Trophoblast cell (in vitro differentiated cells and primary cell): ENCODE data around the gene USP44.

Source experiments
- DNase-seq, 2 donors: peaks; one replicate each; pipeline ENCODE4 v3.0.0-alpha.2; 2016
- H2AFZ ChIP-seq: 2 replicates; pipeline ENCODE4 v1.6.1; 2013; ENCODE audit warnings: low read length, moderate library complexity, mild to moderate bottlenecking; ENCODE audit not compliant: insufficient read depth, poor library complexity
- H2AK5ac ChIP-seq: 2 replicates; pipeline ENCODE4 v1.6.1; 2013; ENCODE audit warnings: mild to moderate bottlenecking, low read length
- H2BK120ac ChIP-seq: 2 replicates; pipeline ENCODE4 v1.6.1; 2013; ENCODE audit warnings: low read length, mild to moderate bottlenecking, moderate library complexity; ENCODE audit not compliant: insufficient read depth, poor library complexity
- H2BK12ac ChIP-seq: 2 replicates; pipeline ENCODE4 v1.6.1; 2013; ENCODE audit warnings: mild to moderate bottlenecking, low read length, moderate library complexity
- H2BK5ac ChIP-seq: 2 replicates; pipeline ENCODE4 v1.6.1; 2013; ENCODE audit warnings: low read length, low read depth, moderate library complexity, mild to moderate bottlenecking; ENCODE audit not compliant: poor library complexity
- H3K14ac ChIP-seq: 2 replicates; pipeline ENCODE4 v1.6.1; 2013; ENCODE audit warnings: mild to moderate bottlenecking, low read length
- H3K18ac ChIP-seq: 2 replicates; pipeline ENCODE4 v1.6.1; 2013; ENCODE audit warnings: mild to moderate bottlenecking, low read length
- H3K23ac ChIP-seq: 2 replicates; pipeline ENCODE4 v1.6.1; 2013; ENCODE audit warnings: low read length
- H3K27ac ChIP-seq: 2 replicates; pipeline ENCODE4 v1.5.1; 2013; ENCODE audit warnings: low read depth, mild to moderate bottlenecking, inconsistent platforms, low read length, moderate library complexity
- H3K27me3 ChIP-seq: 2 replicates; pipeline ENCODE4 v1.6.1; 2013; ENCODE audit warnings: inconsistent platforms, mild to moderate bottlenecking, low read length, moderate library complexity; ENCODE audit not compliant: insufficient read depth
- H3K36me3 ChIP-seq, 2 experiments: 1 replicate in 1 of 2; 2 replicates in 1 of 2; pipeline ENCODE4 v1.6.1; 2013; ENCODE audit warnings: low read length in 2 of 2, mild to moderate bottlenecking in 2 of 2, moderate library complexity in 1 of 2; ENCODE audit not compliant: insufficient read depth in 2 of 2, control insufficient read depth in 1 of 2
- H3K4ac ChIP-seq: 2 replicates; pipeline ENCODE4 v1.6.1; 2013; ENCODE audit warnings: low read depth, mild to moderate bottlenecking, low read length, moderate library complexity
- H3K4me1 ChIP-seq, 2 experiments: 1 replicate in 1 of 2; 2 replicates in 1 of 2; pipeline ENCODE4 v1.6.1; 2013; ENCODE audit warnings: low read length in 2 of 2, mild to moderate bottlenecking in 2 of 2, moderate library complexity in 1 of 2; ENCODE audit not compliant: insufficient read depth in 2 of 2, control insufficient read depth in 1 of 2
- H3K4me2 ChIP-seq: 2 replicates; pipeline ENCODE4 v1.6.1; 2013; ENCODE audit warnings: inconsistent platforms, mild to moderate bottlenecking, low read length, moderate library complexity
- H3K4me3 ChIP-seq: 2 replicates; pipeline ENCODE4 v1.5.1; 2013; ENCODE audit warnings: mild to moderate bottlenecking, low read depth, low read length, inconsistent platforms
- H3K79me1 ChIP-seq: one replicate; pipeline ENCODE4 v1.6.1; 2013; ENCODE audit warnings: low read length
- H3K79me2 ChIP-seq: 2 replicates; pipeline ENCODE4 v1.6.1; 2013; ENCODE audit warnings: low read length, mild to moderate bottlenecking; ENCODE audit not compliant: control insufficient read depth, insufficient read depth, poor library complexity
- H3K9ac ChIP-seq: 2 replicates; pipeline ENCODE4 v1.6.1; 2013; ENCODE audit warnings: mild to moderate bottlenecking, low read length
- H3K9me3 ChIP-seq: 2 replicates; pipeline ENCODE4 v1.6.1; 2013; ENCODE audit warnings: low read depth, mild to moderate bottlenecking, control low read depth, inconsistent platforms, low read length; ENCODE audit not compliant: insufficient read depth
- H4K12ac ChIP-seq: 2 replicates; pipeline ENCODE4 v1.6.1; 2013; ENCODE audit warnings: low read depth, mild to moderate bottlenecking, low read length, moderate library complexity
- H4K8ac ChIP-seq: 2 replicates; pipeline ENCODE4 v1.6.1; 2013; ENCODE audit warnings: low read depth, mild to moderate bottlenecking, low read length, moderate library complexity
- H4K91ac ChIP-seq: one replicate; pipeline ENCODE4 v1.6.1; 2013; ENCODE audit warnings: low read depth, mild to moderate bottlenecking, low read length, moderate library complexity
- WGBS: extraction: QIAGEN DNeasy Blood & Tissue Kit; methylation state at CpG from one replicate; pipeline ENCODE4 v1.1.7; 2013; ENCODE audit warnings: missing lambda C conversion rate; ENCODE audit not compliant: insufficient read length, insufficient coverage; ENCODE audit errors: extremely low coverage; 5-methylcytosine and 5-hydroxymethylcytosine counted together

USP44 gene

GRCh38 chr12:95529693-95530225 is 21.5 kb downstream of the USP44 start:
- no peak overlapping the region for H2BK12ac ChIP-seq
- no peak overlapping the region for H3K4me3 ChIP-seq
- no peak overlapping the region for H3K4me2 ChIP-seq
- H3K9me3 ChIP-seq: no peaks in the 10 kb centered on the region
- H3K18ac ChIP-seq: no peak overlapping the region
- no peak overlapping the region for H4K91ac ChIP-seq
- no peak overlapping the region for H3K4ac ChIP-seq
- H3K14ac ChIP-seq: no peak overlapping the region
- H3K27ac ChIP-seq: no peak overlapping the region
- H2AK5ac ChIP-seq: no peak overlapping the region
- H4K8ac ChIP-seq: no peak overlapping the region
- no CpG with 5 or more reads among the region's 4 CpGs for WGBS
- H2BK5ac ChIP-seq: no peak overlapping the region
- H3K36me3 ChIP-seq: no peaks in the 10 kb centered on the region
- no peak for DNase-seq
- H2AFZ ChIP-seq: no peak overlapping the region
- H3K79me2 ChIP-seq: no peaks in the 10 kb centered on the region
- H2BK120ac ChIP-seq: no peak overlapping the region
- H3K9ac ChIP-seq: no peak overlapping the region
- no peak overlapping the region for H3K23ac ChIP-seq
- H3K27me3 ChIP-seq: no peaks in the 10 kb centered on the region
- H3K4me1 ChIP-seq: no peaks in the 10 kb centered on the region
- H4K12ac ChIP-seq: no peak overlapping the region
- no peaks in the 10 kb centered on the region for H3K79me1 ChIP-seq

GRCh38 chr12:95528431-95528830 is 22.8 kb downstream of the USP44 start:
- Histone ChIP-seq H3K23ac (no peak overlapping the region), H3K14ac (no peak overlapping the region), H2BK12ac (no peak overlapping the region), H3K4me1 (no peaks in the 10 kb centered on the region), H3K4me2 (no peak overlapping the region), H4K91ac (no peak overlapping the region), H3K27ac (no peak overlapping the region), H2BK120ac (no peak overlapping the region), H3K36me3 (no peaks in the 10 kb centered on the region), H3K9me3 (no peaks in the 10 kb centered on the region), H4K12ac (no peak overlapping the region), H2BK5ac (no peak overlapping the region), H4K8ac (no peak overlapping the region), H3K9ac (no peak overlapping the region), H2AK5ac (no peak overlapping the region), H3K79me2 (no peaks in the 10 kb centered on the region), H3K4me3 (no peak overlapping the region), H3K79me1 (no peaks in the 10 kb centered on the region), H3K18ac (no peak overlapping the region), H3K4ac (no peak overlapping the region), H2AFZ (no peak overlapping the region), H3K27me3 (no peaks in the 10 kb centered on the region)
- no peak for DNase-seq
- no CpG with 5 or more reads among the region's 4 CpGs for WGBS

GRCh38 chr12:95522692-95523091 is 28.6 kb downstream of the USP44 start:
- Histone ChIP-seq H3K27ac (no peak overlapping the region), H3K4me3 (no peak overlapping the region), H3K9me3 (no peaks in the 10 kb centered on the region), H3K4me2 (no peak overlapping the region), H3K4ac (no peak overlapping the region), H3K79me2 (no peaks in the 10 kb centered on the region), H3K36me3 (no peaks in the 10 kb centered on the region), H2BK120ac (no peak overlapping the region), H4K8ac (no peak overlapping the region), H3K14ac (no peak overlapping the region), H4K12ac (no peak overlapping the region), H3K79me1 (no peaks in the 10 kb centered on the region), H3K23ac (no peak overlapping the region), H3K9ac (no peak overlapping the region), H2AK5ac (no peak overlapping the region), H4K91ac (no peak overlapping the region), H3K4me1 (no peaks in the 10 kb centered on the region), H2AFZ (no peak overlapping the region), H3K27me3 (no peaks in the 10 kb centered on the region), H2BK5ac (no peak overlapping the region), H2BK12ac (no peak overlapping the region), H3K18ac (no peak overlapping the region)
- DNase-seq: no peak
- no CpG with 5 or more reads among the region's 8 CpGs for WGBS

- H3K27me3 ChIP-seq: no peaks in the 10 kb centered on the region
- no peaks in the 10 kb centered on the region for H3K36me3 ChIP-seq
- H3K9ac ChIP-seq: no peak overlapping the region
- no CpG with 5 or more reads among the region's 6 CpGs for WGBS
- no peak overlapping the region for H3K14ac ChIP-seq
- H3K79me1 ChIP-seq: no peaks in the 10 kb centered on the region
- H2BK120ac ChIP-seq: no peak overlapping the region
- H3K9me3 ChIP-seq: no peaks in the 10 kb centered on the region
- no peak overlapping the region for H3K4ac ChIP-seq
- H3K79me2 ChIP-seq: no peaks in the 10 kb centered on the region
- H2BK5ac ChIP-seq: no peak overlapping the region
- no peaks in the 10 kb centered on the region for H3K4me1 ChIP-seq
- H3K4me3 ChIP-seq: no peak overlapping the region
- H4K91ac ChIP-seq: no peak overlapping the region
- H2AK5ac ChIP-seq: no peak overlapping the region
- H3K23ac ChIP-seq: no peak overlapping the region
- DNase-seq: no peak
- H2AFZ ChIP-seq: no peak overlapping the region
- no peak overlapping the region for H4K8ac ChIP-seq
- H3K18ac ChIP-seq: no peak overlapping the region
- no peak overlapping the region for H3K4me2 ChIP-seq
- no peak overlapping the region for H4K12ac ChIP-seq
- H3K27ac ChIP-seq: no peak overlapping the region
- H2BK12ac ChIP-seq: no peak overlapping the region
Measured at GRCh38 chr12:95520816-95521215, 30.5 kb downstream of the USP44 start.
